NCI-H1436 (cell line): ENCODE results near the gene PRDM15.

Experiments used
- DNase-seq: peaks from one replicate; lab custom pipeline; 2025; lab: John Stamatoyannopoulos, UW

The PRDM15 gene

GRCh38 chr21:41907496-41908258, 28.5 kb upstream of the PRDM15 start:
- no peak for DNase-seq

- DNase-seq = no peak
These were observed 27.6 kb upstream of the PRDM15 start for GRCh38 chr21:41906770-41907169.

GRCh38 chr21:41903559-41904351, 24.6 kb upstream of the PRDM15 start:
- no peak for DNase-seq

- no peak for DNase-seq
These were observed 23.8 kb upstream of the PRDM15 start for GRCh38 chr21:41902946-41903345.

GRCh38 chr21:41901782-41902181, 22.6 kb upstream of the PRDM15 start:
- no peak for DNase-seq

GRCh38 chr21:41901099-41901498, 22.0 kb upstream of the PRDM15 start:
- DNase-seq = no peak

- DNase-seq = no peak
These were observed 21.3 kb upstream of the PRDM15 start for GRCh38 chr21:41900401-41900800.

GRCh38 chr21:41899426-41900202, 20.5 kb upstream of the PRDM15 start:
- no peak for DNase-seq

GRCh38 chr21:41898998-41899397, 19.9 kb upstream of the PRDM15 start:
- DNase-seq = no peak

GRCh38 chr21:41897700-41898099, 18.6 kb upstream of the PRDM15 start:
- DNase-seq = no peak

- no peak for DNase-seq
These were observed 18.0 kb upstream of the PRDM15 start for GRCh38 chr21:41897047-41897669.

GRCh38 chr21:41895643-41896493, 16.7 kb upstream of the PRDM15 start:
- no peak for DNase-seq

- DNase-seq = no peak
These were observed 15.9 kb upstream of the PRDM15 start for GRCh38 chr21:41894922-41895557.

- no peak for DNase-seq
These were observed 15.4 kb upstream of the PRDM15 start for GRCh38 chr21:41894511-41894910.

GRCh38 chr21:41892726-41893125, 13.6 kb upstream of the PRDM15 start:
- no peak for DNase-seq

- DNase-seq = no peak
These were observed 12.0 kb upstream of the PRDM15 start for GRCh38 chr21:41891132-41891531.

- no peak for DNase-seq
These were observed 11.2 kb upstream of the PRDM15 start for GRCh38 chr21:41890355-41890754.

GRCh38 chr21:41888749-41889376, 9.7 kb upstream of the PRDM15 start:
- no peak for DNase-seq

- DNase-seq = no peak
These were observed 8.5 kb upstream of the PRDM15 start for GRCh38 chr21:41887667-41888066.

- DNase-seq = no peak
These were observed 7.2 kb upstream of the PRDM15 start for GRCh38 chr21:41886328-41886727.
